Measurements from ENCODE around the gene SH3PXD2A.
A peak's percentile ranks its signal among the peaks of the same experiment; 100 is the strongest.

Gene SH3PXD2A

GRCh38 chr10:103716206-103717160 lies 138.9 kb downstream of the SH3PXD2A start:
- no peak for DNase-seq

- DNase-seq = no peak
These were observed 139.9 kb downstream of the SH3PXD2A start for GRCh38 chr10:103715430-103715829.

GRCh38 chr10:103714232-103714891 lies 141.0 kb downstream of the SH3PXD2A start:
- DNase-seq = no peak

GRCh38 chr10:103713676-103714075 lies 141.7 kb downstream of the SH3PXD2A start:
- no peak for DNase-seq

GRCh38 chr10:103712898-103713498 lies 142.4 kb downstream of the SH3PXD2A start:
- DNase-seq = peak; percentile 48 to 71 (median 66)

- no peak for DNase-seq
These were observed 143.2 kb downstream of the SH3PXD2A start for GRCh38 chr10:103712146-103712545.

- no peak for DNase-seq
These were observed 143.9 kb downstream of the SH3PXD2A start for GRCh38 chr10:103711351-103711994.

- DNase-seq = no peak
These were observed 144.9 kb downstream of the SH3PXD2A start for GRCh38 chr10:103710490-103710889.

GRCh38 chr10:103709341-103709920 lies 145.9 kb downstream of the SH3PXD2A start:
- DNase-seq = no peak

- DNase-seq = no peak
These were observed 146.6 kb downstream of the SH3PXD2A start for GRCh38 chr10:103708627-103709288.

GRCh38 chr10:103707956-103708626 lies 147.3 kb downstream of the SH3PXD2A start:
- DNase-seq = no peak

- no peak for DNase-seq
These were observed 148.6 kb downstream of the SH3PXD2A start for GRCh38 chr10:103706762-103707161.

GRCh38 chr10:103706047-103706446 lies 149.3 kb downstream of the SH3PXD2A start:
- DNase-seq = no peak

- DNase-seq = no peak
These were observed 151.1 kb downstream of the SH3PXD2A start for GRCh38 chr10:103703941-103704919.

GRCh38 chr10:103701380-103702222 lies 153.8 kb downstream of the SH3PXD2A start:
- DNase-seq = no peak

GRCh38 chr10:103700436-103700715 lies 155.0 kb downstream of the SH3PXD2A start:
- no peak for DNase-seq

GRCh38 chr10:103699611-103700435 lies 155.6 kb downstream of the SH3PXD2A start:
- no peak for DNase-seq

GRCh38 chr10:103698266-103698665 lies 157.1 kb downstream of the SH3PXD2A start:
- DNase-seq = no peak

- no peak for DNase-seq
These were observed 157.6 kb downstream of the SH3PXD2A start for GRCh38 chr10:103697787-103698186.
